ENCODE measurements around the gene TRABD2A.

Gene TRABD2A

DNA sequence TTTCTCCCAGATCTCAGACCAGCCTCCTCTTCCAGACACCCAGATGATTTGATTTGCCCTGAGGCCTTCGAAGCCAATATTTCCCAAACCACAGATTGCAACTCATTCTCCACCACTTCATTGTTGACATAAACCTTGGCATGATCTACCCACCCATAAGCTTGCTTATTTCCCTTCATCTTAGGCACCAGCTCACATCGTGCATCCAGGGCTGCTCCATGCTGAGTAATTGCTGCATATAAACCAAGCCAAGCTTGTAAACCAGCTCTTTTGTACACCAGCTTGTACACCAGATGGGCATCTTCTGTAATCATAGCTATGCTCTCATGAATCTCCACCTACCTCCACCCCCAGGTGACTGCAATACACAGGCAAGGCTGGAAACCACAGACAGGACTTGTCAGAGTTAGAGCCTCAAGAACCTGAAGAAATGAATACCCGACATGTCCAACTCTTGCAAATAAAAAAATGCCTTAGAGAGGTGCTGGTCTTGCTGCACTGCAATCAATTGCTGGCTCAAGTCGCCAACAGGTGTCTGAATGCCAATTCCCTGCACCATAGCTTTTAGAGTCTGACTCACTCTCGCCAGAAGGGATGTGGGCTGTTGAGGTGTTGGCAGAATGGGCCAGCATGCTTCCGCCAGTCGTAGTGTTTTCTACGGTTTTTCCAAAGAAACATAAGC lies 31.5 kb downstream of the TRABD2A start:
- DNase-seq, result no peak

DNA sequence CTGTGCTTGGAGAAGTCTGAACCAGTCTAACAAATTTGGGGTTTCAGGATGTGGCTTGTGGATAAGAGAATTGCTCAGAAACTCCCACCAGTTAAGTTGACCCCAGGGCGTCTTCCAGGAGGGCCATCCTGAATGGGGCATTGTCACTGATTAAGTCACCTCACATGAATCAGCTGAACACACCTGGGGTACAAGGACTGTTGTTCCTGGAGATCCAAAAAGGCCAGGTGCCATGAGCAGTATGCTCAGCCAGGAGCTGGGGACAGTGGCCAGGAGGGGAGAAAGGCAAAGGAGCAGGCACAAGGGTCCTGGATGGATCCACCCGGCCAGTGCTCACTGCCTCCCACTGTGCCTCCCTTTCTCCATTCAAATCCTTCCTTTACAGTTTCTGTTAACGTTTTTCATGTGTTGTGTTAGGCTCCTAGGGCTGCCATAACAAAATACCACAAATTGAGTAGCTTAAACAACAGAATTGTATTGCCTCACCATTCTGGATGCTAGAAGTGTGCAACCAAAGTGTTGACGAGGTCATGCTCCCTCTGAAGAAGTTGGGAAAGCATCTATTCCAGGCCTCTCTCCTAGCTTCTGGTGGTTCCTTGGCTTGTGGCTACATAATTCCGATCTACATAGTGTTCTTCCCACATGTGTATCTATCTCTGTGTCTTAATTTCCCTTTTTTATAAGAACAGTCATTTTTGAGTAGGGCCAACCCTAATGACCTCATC lies 33.4 kb downstream of the TRABD2A start:
- DNase-seq, result no peak

- no peak for DNase-seq
These were observed 34.1 kb downstream of the TRABD2A start for GRCh38 chr2:84846741-84847142.

- no peak for DNase-seq
These were observed 34.7 kb downstream of the TRABD2A start for GRCh38 chr2:84846041-84846663.

- no peak for DNase-seq
These were observed 36.7 kb downstream of the TRABD2A start for GRCh38 chr2:84844141-84844540.

- DNase-seq, result no peak
These were observed 39.3 kb downstream of the TRABD2A start for GRCh38 chr2:84841577-84841976.

DNA sequence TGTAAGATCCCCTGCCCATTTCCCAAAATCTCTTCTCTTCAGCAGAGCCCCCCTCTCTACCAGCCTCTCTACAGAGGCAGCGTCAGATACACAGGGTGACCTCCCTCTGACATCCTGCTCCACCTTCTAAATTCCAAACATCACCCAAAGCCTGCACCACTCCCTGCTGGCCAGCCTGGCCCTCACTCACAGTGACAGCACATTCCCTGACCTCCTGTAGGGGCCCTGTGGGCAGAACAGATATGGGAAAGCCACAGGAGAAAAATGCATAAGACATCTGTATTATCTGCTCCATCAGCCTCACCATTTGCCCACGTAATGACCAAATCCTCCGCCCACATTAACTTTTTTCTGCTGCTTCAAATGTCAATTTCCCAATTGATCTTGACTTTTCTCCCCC lies 40.6 kb downstream of the TRABD2A start:
- no peak for DNase-seq

DNA sequence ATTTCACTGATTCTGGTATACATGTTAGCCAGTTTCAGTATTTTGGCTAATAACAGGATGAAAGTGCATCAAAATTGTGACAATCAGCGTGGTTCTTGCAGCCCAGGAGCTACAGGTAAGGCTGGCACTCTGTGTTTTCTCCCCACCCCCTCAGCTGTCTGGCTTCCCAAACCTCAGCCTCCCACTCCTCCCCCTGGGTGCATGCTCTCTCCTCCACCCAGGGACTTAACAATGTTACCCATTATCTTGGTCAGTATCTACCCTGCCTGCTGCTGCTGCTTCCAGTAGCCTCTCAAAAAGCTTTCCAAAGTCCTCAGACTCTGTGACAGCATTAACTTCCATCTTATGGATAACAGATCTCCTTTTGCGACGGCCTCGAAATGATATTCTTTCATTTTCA lies 41.0 kb downstream of the TRABD2A start:
- DNase-seq, result no peak

- no peak for DNase-seq
These were observed 42.3 kb downstream of the TRABD2A start for GRCh38 chr2:84838434-84839145.

GRCh38 chr2:84836215-84836614 lies 44.7 kb downstream of the TRABD2A start:
- DNase-seq, result no peak

GRCh38 chr2:84833481-84834150 lies 47.3 kb downstream of the TRABD2A start:
- DNase-seq, result no peak

DNA sequence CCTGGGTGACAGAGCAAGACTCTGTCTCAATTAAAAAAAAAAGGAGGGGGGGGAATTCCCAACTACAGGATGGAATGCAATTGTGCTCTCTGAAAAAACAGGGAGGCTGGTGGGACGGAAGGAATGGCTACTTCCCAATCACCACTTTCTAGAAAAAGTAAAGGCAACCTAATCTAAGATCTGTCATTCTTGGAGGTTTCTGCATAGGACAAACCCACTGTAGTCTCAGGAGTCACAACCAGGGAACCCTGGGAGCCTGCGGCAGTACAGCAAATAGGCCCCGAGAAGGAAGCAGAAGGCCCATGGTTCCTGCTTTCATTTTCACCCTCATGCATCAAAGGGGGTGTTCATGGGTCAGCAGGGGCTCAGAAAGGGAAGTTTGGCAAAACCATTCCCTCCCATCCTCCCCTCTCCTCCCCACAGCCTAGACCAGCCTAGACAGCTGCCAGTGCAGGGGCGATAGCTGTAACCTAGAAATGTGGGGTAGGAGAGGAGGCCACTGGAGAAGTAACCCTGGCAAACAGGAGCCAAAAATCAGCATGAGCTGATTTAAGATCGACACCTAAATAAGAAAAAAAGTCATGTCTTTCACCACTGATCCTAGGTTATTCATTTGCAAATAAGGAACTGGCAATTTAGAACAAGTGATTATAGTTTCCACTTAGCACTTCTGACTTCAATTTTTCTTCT lies 48.0 kb downstream of the TRABD2A start:
- no peak for DNase-seq

DNA sequence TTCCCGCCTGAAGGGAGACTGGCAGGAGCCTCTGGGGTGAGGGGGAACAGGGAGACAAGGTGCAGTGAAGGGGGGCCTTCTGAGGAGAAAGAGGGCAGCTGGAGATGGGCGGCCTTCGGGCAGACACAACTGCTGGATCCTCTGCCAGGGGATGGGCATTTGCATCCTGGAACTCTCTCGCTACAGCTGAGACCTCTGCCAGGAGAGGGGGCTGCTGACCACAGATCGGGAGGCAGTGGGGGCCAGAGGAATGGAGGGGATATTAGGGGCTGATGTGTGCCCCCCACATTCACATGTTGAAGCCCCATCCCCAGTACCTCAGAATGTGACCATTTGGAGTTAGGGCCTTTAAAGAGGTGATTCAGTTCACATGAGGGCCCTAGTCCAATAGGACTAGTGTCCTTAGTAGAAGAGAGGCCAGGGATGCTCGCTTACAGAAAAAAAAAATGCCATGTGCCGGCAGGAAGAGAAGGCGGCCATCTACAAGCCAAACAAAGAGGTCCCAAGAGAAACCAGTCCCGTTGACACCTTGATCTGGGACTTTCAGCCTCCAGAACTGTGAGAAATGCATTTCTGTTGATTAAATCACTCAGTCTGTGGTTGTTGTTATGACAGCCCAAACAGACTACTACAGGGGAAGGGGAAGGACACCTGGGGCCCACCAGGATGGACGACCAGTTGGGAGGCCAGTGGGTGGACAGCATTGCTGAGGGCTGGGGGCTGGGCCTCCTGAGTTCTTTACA lies 50.0 kb downstream of the TRABD2A start:
- DNase-seq, result no peak

DNA sequence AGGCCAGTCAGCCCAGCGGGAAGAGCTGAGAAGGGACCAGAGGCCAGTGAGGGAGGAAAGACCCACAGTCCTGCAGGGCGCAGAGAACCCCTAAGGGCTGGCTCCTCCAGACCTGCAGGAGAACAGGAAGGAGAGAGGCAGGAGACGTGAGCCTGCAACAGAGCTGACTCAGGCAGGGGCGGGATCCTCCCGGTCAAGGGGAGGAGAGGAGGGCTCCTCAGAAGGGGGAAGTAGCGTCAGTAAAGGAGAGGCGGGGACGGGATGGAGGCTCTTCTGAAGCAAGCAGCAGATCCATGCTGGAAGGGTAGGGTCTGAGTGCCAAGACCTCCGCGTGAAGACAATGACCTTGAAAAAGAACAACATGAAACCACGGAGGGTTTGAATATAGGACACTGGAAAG lies 50.8 kb downstream of the TRABD2A start:
- DNase-seq, result no peak

DNA sequence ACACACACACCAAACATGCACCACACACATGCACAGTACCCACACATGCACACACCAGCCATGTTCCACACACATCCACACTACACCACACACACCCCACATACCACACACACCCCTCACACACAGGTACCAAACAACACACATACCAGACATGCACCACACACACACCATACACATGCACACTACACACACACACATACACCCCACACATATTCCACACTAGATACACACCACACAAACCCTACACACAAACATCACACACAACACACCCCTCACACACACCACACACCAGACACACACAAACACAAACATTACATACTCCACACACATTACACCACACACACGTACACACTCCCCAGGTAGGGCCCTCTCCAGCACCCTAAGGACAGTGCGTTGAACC lies 51.2 kb downstream of the TRABD2A start:
- no peak for DNase-seq

GRCh38 chr2:84827978-84828575 lies 52.8 kb downstream of the TRABD2A start:
- no peak for DNase-seq

DNA sequence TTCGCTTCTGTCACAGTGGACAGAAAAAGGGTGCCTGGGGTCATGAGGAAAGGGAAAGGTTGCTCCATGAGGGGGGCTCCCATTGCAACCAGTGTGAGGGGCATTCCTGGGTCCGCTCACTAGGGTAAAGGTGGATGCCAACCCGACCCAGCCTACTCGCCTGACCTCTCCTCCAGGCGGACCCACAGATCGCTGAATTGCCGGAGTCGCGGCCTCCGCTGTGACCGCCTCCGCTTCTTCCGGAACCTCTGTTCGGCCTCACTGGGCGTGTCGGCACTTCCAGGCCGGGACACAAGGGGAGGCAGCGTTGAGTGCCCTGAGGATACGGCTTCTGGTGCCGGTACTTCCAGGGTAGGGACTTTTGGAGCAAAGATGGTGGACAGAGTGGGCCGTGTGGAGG lies 57.1 kb downstream of the TRABD2A start:
- no peak for DNase-seq

- DNase-seq, result no peak
These were observed 57.7 kb downstream of the TRABD2A start for GRCh38 chr2:84823229-84823628.

DNA sequence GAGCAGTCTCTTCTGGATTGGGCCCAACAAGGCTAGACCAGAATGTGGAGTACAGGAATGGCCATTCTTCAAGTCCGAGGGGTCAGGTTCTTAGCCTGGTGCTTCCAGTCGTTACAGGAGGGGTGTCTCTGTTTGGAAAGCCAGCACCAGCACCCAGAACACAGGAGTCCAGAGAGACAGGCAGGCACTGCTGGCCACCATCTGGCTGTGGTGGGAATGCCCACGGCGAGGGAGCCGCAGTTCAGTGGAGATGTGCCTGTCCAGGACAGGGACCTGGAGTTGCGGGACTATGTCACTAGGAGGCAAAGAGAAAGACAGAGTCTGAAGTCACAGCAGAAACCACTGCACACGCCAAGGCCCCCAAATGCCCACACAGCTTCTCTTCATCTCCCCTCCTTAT lies 59.1 kb downstream of the TRABD2A start:
- no peak for DNase-seq

DNA sequence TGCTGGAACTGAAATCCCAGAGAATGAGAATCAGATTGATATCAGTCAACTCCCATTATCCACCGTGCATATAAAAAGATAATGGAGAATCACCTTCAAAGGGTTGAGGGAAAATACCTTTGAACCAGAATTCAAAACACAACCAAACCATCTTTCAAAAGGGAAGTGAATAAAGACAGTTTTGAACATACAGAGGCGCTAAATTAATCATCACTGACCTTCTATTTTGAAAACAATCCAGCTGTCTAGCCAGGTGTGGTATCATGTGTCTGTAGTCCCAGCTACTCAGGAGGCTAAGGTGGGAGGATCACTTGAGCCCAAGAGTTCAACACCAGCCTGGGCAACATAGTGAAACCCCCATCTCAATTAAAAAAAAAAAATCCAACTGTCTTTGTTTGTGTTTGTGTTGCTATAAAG lies 63.6 kb downstream of the TRABD2A start:
- no peak for DNase-seq

DNA sequence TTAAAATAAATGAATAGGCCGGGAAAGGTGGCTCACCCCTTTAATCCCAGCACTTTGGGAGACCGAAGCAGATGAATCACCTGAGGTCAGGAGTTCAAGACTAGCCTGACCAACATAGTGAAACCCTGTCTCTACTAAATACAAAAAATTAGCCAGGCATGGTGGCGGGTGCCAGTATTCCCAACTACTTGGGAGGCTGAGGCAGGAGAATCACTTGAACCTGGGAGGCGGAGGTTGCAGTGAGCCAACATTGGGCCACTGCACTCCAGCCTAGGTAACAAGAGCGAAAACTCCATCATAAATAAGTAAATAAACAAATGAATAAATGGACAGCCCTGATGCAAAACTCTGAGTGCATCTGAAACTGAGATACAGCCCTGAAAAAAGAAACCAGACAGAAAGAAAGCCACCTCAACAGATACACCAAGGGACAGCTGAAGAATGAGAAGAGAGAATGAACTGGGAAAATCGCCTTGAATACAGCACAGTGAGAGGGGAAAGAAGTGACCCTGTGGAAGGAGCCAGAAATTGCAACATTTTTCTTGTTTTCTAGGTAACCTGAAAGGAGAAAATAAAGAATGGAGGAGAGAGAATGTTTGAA lies 64.4 kb downstream of the TRABD2A start:
- DNase-seq, result no peak
